GM04503 (cell line): Measurements from ENCODE around the gene TDG.

Source experiments
- DNase-seq: peaks from one replicate; pipeline ENCODE4 v3.0.0-alpha.2; 2012; ENCODE audit warnings: low read depth

Gene TDG

DNA sequence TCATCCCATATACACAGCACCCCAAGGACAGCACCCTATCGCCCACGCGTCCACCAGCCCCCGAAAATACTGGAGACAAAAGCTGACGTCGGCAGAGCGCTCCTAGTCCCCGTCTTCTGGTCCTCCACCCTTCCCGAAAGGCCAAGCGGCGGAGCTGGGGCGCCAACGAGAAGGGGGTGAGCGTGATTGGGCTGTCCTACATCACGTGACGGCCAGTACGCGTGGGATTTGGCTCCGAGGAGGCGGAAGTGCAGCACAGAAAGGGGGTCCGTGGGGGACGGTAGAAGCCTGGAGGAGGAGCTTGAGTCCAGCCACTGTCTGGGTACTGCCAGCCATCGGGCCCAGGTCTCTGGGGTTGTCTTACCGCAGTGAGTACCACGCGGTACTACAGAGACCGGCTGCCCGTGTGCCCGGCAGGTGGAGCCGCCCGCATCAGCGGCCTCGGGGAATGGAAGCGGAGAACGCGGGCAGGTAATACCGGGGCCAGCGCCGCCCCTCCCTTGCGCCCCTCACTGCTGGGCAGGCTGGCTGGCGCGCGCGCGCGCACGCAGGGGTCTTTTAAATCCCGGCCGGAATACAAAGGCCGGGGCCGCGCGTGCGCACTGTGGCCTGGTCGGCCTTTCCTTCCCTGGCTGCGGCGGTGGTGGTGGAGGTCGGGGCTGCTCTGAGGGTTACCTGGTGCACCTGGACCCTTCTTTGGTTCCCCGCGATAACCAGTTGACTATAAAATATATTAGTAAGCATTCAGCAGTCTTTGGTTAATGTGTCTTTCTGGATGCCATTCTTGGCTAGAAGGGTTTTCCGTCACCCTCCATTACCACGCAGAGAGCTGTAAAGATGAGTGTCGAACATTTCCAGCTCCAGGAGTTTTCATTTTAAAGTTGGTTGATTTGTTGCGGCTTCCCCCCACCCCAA, at the start of gene TDG:
Gene TDG (plus strand): TSS at position 283 of the 915 bp plus-strand sequence. CDS start 166 bp downstream, at position 449.
- DNase-seq: peak; percentile 90

- DNase-seq: no peak
Observed at GRCh38 chr12:103917873-103918272, 47.8 kb upstream of the TDG start.

DNA sequence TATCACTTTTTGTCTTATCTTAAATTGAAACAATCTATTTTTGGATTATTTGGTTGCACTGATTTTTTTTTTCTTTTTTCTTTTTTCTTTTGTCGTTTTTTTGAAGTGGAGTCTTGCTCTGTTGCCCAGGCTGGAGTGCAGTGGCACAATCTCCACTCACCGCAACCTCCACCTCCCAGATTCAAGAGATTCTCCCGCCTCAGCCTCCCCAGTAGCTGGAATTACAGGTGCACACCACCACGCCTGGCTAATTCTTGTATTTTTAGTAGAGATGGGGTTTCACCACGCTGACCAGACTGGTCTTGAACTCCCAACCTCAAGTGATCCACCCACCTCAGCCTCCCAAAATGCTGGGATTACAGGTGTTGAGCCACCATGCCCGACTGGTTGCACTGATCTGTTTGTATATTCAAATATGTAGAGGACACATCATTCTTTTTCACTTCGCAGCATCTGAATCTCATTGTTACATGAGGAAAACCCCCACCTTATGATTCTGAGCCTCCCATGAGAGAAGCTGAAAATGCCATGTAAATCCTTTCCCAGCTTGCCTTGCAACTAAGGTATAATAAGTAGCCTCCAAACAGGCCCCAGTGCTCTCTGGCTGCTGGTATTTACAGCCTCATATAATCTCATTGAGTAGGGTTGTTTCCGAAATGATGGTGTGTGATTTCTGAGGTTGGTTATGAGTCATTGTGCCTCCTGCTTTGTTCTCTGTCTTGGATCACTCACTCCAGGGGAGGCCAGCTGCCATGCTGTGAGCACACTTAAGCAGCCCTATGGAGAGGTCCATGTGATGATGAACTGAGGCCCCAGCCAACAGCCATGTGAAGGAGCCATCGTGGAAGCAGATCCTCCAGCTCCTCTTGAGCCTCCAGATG, 40.7 kb upstream of the TDG start:
- no peak for DNase-seq

DNA sequence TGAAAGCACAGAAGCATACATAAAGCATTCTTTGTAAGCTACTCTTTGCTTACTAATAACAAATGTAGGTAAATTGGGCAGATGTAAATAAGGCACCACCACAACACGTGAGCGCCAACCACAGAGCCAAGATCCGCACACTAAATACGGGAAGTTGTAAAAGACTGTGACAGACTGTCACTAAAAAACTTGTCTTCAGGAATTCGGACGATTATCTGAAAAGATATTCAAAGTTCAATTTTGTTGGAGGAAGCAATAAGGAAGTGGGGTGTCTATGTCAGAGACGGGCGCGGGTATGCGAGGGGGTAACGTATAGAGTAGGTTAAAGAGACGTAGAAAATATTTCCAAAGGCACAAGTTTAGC, 37.0 kb upstream of the TDG start:
- DNase-seq: no peak

DNA sequence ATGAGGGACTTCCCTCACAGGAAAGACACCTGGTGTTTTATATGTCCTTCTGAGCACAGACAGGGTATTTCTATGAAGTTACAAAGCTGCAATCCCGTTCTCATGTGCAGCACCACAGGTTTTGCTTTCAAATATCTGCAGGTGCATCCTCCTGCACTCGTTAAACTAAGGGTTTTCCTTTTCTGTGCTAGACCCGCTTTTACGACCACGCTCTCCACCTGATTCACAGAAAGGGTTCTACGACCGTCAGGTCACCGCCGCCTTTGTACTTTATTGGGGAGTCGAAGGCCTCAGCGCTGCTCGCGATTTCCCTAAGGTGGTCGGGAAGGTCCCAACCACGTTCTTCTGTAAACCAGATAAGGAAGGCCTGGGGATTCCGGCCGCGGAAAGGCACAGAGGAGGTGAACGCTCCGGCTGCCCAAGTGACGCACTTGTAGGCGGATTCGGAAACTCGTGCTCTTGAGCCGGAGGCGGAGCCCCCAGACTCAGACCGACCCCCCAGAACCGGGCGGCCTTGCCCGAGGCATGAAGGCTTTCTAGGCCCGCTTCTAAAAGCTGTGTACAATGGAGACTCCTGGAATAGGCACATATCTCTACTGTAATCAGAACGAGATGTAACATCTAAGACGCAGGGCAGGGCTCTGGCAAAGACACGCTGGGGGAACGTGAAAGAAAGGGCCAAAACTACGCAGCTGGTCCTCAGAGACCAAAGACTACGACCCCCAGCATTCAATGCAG, 36.5 kb upstream of the TDG start:
- no peak for DNase-seq

- DNase-seq: no peak
Observed at GRCh38 chr12:103929784-103930033, 36.0 kb upstream of the TDG start.

- DNase-seq: peak; percentile 99
Observed at GRCh38 chr12:103930034-103930786, 35.5 kb upstream of the TDG start, which contains the start of gene HSP90B1. TSS of gene HSP90B1 (plus strand) at chr12:103930410. CDS start at chr12:103930516, 106 bp downstream.

DNA sequence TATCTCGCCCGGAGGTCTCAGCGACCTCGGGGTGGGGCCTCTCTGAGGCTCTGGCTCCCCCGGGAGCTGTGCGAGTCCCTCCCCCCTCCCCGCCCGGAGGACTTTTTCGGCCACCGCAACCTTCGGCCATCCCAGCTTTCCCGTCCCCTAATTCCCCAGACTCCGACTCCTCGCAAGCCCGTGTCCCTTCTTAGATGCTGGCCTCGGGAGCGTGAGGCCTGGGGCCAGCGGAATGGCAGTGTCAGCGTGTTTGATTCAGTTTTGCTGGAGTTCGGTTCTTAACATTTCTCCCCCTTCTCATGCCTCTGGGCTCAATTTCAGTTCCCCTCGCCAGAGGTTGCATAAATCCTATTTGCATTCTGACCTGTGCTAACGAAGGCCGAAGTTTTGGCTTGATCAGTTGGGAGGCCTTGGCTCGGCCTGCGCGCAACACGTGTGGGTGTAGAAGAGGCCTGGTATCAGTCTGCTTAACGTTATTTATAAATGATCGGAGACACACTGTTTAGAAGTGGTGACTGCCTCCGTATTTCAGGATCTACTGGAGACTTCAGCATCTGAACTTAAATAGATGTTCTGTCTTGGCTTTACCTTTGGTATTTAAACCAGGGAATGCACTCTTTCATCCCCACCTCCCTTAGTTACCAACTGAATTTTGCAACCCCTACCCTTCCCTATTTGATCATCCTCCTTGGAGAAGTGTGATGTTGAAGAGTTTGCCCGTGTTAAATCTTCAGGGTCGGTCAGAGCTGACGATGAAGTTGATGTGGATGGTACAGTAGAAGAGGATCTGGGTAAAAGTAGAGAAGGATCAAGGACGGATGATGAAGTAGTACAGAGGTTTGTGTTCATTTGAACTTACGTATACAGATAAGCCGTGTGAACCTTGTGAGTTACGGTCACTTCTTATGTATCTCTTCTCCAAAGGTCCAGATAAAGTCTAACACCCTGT, 34.6 kb upstream of the TDG start:
- no peak for DNase-seq

- no peak for DNase-seq
Observed at GRCh38 chr12:103933237-103933636, 32.4 kb upstream of the TDG start.

GRCh38 chr12:103936679-103937078, 29.0 kb upstream of the TDG start:
- no peak for DNase-seq

GRCh38 chr12:103944964-103945363, 20.7 kb upstream of the TDG start:
- DNase-seq: no peak

DNA sequence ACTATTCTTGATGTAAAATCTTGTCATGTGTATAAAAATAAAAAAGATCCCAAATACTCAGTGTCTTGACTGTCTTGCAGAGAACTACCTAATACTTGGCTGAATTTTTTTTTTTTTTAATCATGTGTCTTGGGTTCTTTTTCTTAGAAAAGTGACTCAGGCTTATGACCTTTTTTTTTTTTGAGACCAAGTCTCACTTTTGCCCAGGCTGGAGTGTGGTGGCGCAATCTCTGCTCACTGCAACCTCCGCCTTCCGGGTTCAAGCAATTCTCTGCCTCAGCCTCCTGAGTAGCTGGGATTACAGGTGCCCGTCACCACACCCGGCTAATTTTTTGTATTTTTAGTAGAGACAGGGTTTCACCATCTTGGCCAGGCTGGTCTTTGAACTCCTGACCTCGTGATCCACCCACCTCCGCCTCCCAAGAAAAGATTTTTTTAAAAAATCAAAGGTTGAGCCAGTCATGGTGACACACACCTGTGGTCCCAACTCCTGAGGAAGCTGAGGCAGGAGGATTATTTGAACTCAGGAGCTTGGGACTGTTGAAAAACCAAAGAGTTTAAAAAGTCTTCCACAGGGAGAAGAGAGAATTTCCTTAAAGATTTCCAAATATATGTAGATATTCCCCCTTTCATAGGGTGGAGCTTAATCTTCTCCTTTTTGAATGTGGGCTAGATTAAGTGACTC, 17.7 kb upstream of the TDG start:
- no peak for DNase-seq

- DNase-seq: no peak
Observed at GRCh38 chr12:103948746-103949406, 16.8 kb upstream of the TDG start.

DNA sequence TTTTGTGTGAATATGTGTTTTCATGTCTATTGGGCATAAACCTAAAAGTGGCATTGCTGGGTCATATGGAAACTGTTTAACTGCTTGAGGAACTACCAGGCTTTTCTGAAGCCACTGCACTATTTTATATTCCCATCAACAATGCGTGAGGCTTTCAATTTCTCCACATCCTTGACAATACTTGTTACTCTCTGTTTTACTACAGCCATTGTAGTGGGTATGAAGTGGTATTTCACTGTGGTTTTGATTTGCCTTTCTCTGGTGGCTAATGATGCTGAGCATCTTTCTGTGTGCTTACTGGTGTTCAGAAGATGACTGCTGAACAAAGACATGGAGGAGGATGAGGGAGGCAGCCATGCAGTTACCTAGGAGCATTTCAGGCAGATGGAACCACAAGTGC, 13.2 kb upstream of the TDG start:
- no peak for DNase-seq

DNA sequence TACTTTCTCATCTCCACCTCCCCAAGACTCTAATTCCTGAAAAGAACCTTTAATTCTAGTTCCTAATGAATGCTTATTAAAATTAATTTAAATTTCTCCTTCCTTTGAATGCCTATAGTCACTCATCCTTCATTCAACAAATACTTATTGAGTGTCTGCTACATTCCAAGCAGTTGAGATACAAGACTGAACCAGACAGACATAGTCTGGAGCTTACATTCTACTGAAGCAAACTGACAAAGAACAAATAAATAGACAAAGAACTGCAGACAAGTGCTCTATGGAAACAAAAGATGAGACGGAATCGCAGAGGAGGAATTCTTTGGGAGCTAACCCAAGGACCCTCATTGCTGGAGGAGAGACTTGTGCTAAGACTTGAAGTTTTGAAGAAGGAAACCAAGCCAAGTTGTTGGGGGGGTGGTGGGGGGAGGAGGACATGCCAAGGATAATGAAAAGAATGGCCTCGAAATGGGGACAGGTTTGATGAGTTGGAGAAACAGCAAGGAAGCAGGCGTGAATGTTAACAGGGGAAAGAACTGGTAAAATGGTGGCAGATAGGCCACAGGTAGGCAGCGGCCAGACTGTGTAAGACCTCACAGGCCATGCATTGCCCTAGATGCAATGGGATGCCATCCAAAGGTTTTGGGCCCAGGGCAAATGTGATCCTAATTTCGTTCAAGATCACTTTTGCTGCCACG, 9.7 kb upstream of the TDG start:
- DNase-seq: no peak

DNA sequence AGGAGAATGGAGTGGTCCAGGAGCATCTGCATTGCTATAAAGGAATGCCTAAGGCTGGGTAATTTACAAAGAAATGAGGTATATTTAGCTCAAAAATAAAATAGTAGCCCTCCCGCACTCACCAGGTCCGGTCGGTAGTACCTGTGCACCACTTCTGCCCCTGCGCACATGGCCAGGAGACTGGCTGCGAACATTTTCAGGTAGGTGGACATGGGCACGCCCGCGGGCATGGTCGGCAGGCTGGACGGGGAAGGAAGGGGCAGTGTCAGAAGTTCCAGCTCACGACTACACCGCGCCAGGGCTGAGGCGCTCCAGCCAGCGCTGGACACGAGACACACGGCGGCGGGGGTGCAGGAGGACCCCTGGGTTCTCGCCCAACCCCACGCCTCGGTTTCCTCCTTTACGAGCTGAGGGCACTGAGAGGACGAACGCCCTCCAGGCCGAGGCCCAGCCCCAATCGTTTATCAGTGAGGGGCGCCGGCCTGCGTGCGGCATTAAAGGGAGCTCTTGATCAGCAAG, 9.1 kb upstream of the TDG start:
- DNase-seq: no peak

DNA sequence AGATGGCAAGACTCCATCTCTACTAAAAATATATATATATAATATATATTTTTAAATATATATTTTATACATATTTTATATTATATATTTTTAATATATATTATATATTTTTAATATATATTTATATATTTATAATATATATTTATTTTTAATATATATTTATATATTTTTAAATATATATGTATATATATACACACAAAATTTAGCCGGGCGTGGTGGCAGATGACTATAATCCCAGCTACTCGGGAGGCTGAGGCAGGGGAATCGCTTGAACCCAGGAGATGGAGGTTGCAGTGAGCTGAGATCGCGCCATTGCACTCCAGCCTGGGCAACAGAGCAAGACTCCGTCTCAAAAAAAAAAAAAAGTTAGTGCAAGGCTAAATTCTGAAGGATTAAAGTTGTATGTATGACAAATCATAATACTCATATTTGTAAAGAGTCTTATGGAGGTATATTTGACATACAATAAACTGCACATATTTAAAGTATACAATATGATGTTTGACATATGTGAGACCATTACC, 7.7 kb upstream of the TDG start:
- DNase-seq: no peak

- DNase-seq: no peak
Observed at GRCh38 chr12:103958621-103959020, 7.1 kb upstream of the TDG start.
